ENCODE results near the gene SNAPC4.
A peak's percentile ranks its signal among the peaks of the same experiment; 100 is the strongest.

Gene SNAPC4

GRCh38 chr9:136400038-136400834, at the start of gene SNAPC4:
Gene SNAPC4 (minus strand): TSS chr9:136400170. CDS start chr9:136398428, 1,742 bp downstream.
- peak; percentile 40 for DNase-seq

- no peak for DNase-seq
These were observed 48.7 kb upstream of the SNAPC4 start for GRCh38 chr9:136448655-136449054.

- no peak for DNase-seq
These were observed 47.3 kb upstream of the SNAPC4 start for GRCh38 chr9:136447173-136447778.

GRCh38 chr9:136445799-136446198, 45.8 kb upstream of the SNAPC4 start:
- DNase-seq, result no peak

GRCh38 chr9:136444102-136444501, 44.1 kb upstream of the SNAPC4 start:
- no peak for DNase-seq

GRCh38 chr9:136443687-136444086, 43.7 kb upstream of the SNAPC4 start:
- DNase-seq, result no peak

GRCh38 chr9:136443087-136443486, 43.1 kb upstream of the SNAPC4 start:
- DNase-seq, result no peak

- no peak for DNase-seq
These were observed 42.3 kb upstream of the SNAPC4 start for GRCh38 chr9:136442265-136442664.

GRCh38 chr9:136441681-136442245, 41.8 kb upstream of the SNAPC4 start:
- no peak for DNase-seq

GRCh38 chr9:136441191-136441680, 41.3 kb upstream of the SNAPC4 start:
- no peak for DNase-seq

GRCh38 chr9:136439481-136440408, 39.8 kb upstream of the SNAPC4 start, which contains the start of gene INPP5E:
Gene INPP5E (minus strand): TSS chr9:136439845. CDS start chr9:136439419, 426 bp downstream.
- DNase-seq, result no peak

- DNase-seq, result no peak
These were observed 38.8 kb upstream of the SNAPC4 start for GRCh38 chr9:136438548-136439480.

GRCh38 chr9:136437839-136438547, 38.0 kb upstream of the SNAPC4 start:
- no peak for DNase-seq

GRCh38 chr9:136437430-136437829, 37.5 kb upstream of the SNAPC4 start:
- DNase-seq, result no peak

GRCh38 chr9:136436055-136436634, 36.2 kb upstream of the SNAPC4 start:
- no peak for DNase-seq

GRCh38 chr9:136434580-136435169, 34.7 kb upstream of the SNAPC4 start:
- no peak for DNase-seq

- DNase-seq, result no peak
These were observed 34.0 kb upstream of the SNAPC4 start for GRCh38 chr9:136433849-136434579.

GRCh38 chr9:136433043-136433715, 33.2 kb upstream of the SNAPC4 start:
- DNase-seq, result no peak

GRCh38 chr9:136432591-136432990, 32.6 kb upstream of the SNAPC4 start:
- DNase-seq, result no peak

Measured in NCI-H2081 treated with DMSO at 0.1 percent for 48 hours (cell line).